DMS53 (cell line): ENCODE results near the gene ECM2.
"Not testable (repeated sequence)": the region's sequence is repeated elsewhere in the genome, so short reads cannot be mapped to it uniquely, and the experiment has no call there.

Experiments used
- DNase-seq: peaks from one replicate; lab custom pipeline; 2025; lab: John Stamatoyannopoulos, UW

The ECM2 gene

DNA sequence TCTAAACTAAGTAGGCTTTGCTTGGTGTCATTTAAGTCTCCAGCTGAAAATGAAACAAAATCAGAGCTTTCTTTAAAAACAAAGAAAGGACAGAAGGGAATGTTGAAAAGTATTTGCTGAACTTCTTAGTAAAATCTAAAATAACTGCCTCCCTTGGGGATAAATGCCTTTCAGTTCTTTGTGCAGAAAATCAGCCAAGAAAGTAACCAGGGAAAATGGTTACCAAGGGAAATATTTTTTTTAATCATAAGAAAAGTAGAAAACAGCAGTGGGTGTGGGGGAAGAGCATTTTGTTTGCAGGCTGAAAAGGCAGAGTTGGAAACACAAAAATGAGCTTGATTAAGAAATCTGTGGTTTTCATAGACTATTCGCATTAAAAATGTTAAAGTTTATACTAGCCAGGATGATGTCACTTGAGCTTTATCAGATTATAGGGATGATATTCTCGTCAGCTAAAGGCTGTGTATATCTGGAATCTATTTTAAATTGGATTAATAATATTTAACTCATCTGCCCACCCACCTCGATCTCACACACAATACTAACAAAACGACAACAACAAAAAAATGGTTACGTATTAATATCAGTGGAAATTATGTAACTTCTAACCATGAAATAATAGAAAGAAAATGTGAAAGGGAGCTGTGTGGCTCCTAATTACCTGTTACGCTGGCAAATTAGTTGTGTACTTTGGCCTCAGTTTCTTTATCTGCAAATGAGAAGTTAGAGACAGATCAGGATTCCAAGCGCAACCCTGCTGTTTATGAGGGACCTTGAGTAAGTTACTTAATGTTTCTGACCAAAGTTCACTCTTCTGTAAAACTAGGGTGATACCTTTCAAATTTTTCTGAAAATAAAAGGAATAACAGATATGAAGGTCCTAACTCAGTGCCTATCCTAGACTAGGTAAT, at the start of gene ECM2:
Gene ECM2 (minus strand): TSS at position 51 of the 911 bp plus-strand sequence. CDS start 13,124 bp downstream, outside the sequence.
- no peak for DNase-seq

GRCh38 chr9:92576175-92576574, 40.4 kb upstream of the ECM2 start:
- no peak for DNase-seq

DNA sequence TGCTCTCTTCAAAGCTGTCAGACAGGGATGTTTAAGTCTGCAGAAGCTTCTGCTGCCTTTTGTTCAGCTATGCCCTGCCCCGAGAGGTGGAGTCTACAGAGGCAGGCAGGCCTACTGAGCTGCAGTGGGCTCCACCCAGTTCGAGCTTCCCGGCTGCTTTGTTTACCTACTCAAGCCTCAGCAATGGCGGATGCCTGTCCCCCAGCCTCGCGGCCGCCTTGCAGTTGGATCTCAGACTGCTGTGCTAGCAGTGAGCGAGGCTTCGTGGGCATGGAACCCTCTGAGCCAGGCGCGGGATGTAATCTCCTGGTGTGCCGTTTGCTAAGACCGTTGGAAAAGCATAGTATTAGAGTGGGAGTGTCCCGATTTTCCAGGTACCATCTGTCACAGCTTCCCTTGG, 37.8 kb upstream of the ECM2 start:
- not testable (repeated sequence) for DNase-seq

GRCh38 chr9:92571871-92572270, 36.1 kb upstream of the ECM2 start:
- DNase-seq = not testable (repeated sequence)

DNA sequence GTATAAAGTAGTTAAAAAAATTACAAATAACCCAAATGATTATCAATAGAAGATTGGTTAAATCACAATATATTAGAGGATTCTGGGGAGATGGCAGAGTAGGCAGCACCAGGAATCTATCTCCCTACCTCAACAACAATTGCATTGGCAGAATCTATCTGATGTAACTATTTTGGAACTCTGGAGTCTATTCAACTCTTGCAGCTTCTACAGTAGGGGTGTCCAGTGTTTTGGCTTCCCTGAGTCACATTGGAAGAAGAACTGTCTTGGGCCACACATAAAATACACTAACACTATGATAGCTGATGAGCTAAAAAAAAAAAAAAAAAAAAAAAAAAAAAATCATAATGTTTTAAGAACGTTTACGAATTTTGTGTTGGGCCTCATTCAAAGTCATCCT, 29.2 kb upstream of the ECM2 start:
- DNase-seq = no peak

DNA sequence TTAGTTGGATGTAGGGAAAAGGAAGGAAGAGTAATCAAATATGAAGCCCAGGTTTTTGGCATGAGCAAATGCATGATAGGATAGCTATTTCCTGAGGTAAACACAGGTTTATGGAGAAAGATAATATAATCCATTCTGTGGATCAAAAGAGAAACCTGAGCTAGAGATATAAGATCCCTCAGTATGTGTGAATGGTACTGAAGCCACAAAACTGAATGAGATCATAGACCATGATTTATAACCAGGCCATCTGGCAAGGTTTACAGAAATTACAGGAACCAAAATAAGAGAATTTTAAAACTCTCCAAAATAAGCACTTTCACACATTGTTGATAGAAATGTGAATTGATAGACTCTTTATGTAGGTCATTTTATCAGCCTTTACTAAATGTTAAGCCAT, 28.7 kb upstream of the ECM2 start:
- no peak for DNase-seq

- DNase-seq = no peak
These were observed 27.6 kb upstream of the ECM2 start for GRCh38 chr9:92563116-92564100.

DNA sequence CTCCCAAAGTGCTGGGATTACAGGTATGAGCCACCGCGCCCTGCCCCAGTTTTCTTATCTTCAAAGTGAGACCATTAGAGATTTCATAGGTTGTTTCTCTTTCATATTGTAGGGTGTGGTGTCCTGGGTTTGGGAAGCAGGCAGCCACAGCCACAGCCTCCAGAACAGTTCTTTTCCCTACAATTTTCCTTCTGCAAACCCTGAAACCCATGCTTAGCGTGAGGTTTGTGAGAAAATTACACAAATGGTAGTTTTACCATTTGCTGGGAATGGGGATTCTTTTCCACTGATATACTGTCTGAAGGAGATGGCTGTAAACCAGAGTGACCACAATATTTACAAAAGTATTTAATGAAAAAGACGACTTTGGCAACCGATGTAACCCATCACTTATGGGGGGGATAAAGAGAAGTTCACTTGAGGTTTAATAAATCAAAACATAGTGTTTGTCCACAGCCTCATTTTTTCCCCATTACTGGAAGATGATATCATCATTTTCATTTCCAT, 26.7 kb upstream of the ECM2 start:
- no peak for DNase-seq

DNA sequence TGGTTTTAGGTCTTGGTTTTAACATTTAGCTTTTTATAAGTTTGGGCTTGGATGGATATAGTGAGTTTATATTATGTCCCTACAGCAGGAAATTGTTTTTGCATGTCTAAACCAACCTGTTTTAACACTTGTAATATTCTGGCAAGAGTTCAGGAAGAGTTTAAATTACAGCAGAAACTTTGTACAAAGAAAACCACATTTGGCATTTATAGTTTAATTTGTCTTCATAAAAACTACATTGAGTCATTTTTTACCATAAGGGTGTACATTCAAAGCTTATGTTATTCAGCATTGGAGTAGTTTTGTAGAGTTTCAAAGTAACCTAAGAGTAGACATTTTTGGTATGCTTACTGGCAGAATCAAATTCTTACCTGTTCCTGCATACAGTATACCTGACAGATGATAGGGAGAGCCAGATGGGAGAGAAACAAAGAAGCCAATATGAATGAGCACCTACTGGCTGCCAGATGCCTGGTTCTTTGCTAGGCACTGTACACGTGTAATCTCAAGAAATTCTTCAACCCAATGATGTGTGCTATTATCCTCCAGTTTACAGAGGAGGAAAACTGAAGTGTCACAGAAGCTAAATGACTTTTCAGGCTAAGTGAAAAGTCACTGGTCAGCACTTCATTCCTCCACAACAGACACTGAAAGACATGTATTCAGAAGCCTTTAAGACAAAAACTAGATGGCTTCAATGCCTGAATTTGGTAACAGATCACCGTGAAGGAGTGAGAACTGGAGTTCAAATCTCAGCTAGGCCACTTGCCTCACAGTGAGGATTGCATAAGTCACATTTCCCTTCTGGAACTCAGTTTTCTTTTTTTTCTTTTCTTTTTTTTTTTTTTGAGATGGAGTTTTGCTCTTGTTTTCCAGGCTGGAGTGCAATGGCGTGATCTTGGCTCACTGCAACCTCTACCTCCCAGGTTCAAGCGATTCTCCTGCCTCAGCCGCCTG, 25.9 kb upstream of the ECM2 start:
- no peak for DNase-seq

DNA sequence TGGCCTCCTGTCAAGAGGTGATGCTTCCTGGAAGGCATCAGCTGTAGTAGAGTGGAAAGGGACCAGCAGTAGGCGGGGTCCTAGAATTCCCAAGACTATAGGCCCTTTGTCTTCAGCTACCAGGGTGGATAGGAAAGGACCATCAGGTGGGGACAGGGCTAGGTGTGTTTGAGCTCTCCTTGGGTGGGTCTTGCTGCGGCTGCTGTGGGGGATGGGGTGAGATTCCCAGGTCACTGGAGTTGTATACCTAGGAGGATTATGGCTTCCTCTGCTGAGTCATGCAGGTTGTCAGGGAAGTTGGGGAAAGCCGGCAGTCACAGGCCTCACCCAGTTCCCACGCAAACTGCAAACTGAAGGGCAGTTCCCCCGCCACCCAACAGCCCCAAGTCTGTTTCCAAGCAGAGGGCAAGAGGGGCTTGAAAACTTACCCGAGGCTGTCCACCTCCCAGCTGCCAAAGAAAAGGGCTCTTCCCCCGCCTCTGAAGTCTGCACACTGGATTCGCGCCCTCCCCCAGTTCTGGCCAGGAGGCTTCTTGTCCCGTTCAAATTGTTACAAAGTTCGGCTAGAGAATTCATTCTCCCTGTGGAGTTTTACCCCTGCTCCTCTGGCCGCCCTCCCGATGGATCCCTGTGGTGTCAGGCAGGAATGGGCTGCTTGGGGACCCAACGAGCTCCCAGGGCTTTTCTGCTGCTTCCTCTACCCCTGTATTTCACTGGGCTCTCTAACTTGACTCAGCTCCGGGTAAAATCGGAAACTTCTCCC, 23.0 kb upstream of the ECM2 start:
- no peak for DNase-seq

DNA sequence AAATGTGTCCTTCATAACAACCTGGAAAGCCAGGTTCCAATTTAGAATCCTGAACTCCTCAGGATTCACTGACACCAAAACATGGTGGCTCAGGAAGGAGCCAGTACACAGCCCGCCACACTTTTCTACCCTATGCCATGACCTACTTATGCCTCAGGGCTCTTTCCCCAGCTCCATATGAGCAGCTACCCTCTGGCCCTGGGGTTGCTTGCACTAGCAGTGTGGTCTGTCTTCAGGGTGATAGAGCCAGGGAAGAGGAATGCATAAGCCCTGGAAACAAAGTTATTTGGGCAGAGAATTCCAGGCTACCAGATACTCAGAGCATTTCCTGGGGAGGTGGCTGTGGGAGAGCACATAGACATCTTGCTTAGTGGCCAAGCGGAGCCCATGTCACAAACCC, 15.0 kb upstream of the ECM2 start:
- DNase-seq = no peak

GRCh38 chr9:92547356-92547755, 11.6 kb upstream of the ECM2 start:
- DNase-seq = no peak

DNA sequence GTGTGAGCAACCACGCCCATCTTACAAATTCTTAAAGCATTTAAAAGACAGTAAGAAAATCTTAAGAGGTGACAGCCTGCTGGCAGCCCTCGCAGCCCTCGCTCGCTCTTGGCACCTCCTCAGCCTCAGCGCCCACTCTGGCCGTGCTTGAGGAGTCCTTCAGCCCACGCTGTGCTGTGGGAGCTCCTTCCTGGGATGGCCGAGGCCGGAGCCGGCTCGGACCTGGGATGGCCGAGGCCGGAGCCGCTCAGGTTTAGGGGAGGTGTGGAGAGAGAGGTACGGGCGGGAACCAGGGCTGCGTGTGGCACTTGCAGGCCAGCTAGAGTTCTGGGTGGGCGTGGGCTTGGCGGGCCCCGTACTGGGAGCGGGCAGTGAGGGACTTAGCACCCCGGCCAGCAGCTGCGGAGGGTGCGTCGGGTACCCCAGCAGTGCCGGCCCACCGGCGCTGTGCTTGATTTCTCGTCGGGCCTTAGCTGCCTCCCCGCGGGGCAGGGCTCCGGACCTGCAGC, 9.3 kb upstream of the ECM2 start:
- no peak for DNase-seq

- no peak for DNase-seq
These were observed 8.2 kb upstream of the ECM2 start for GRCh38 chr9:92543972-92544371.

DNA sequence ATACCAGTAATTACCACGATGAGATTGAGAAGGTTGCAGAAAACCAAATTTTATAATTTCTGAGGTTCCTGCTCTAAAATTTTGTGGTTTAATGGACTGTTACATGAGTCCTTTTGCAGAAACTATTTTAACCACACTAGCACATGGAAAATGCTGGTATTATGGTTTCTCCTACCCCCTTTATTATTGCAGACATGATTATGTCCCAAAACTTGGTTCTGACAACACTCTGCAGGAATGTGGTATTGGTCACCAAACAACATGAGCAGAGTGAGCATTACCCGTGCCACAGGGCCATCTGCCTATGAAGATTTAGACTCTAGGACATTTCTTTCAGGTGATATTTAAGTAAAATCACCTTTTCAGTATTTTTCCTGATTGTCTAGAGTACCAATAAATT, 2.8 kb upstream of the ECM2 start:
- DNase-seq = no peak

DNA sequence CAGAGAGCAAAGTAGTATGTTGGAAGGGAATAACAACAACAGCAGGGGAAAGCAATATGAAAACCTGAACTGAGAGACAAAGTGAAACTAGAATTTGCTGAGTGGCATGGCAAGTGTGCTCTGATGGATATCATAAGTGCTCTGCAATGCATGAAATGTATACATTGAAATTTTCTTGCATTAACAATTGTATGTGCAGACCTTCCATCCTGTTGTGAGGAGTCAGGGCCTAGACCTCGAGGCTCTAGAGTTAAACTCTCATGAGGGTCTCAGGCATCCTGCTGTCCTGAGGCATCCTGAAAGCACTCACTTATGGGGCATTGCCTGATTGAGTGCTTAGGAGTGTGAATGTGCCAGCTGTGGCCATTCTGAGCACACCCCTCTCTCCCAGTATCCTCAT, 1.1 kb downstream of the ECM2 start:
- DNase-seq = no peak

DNA sequence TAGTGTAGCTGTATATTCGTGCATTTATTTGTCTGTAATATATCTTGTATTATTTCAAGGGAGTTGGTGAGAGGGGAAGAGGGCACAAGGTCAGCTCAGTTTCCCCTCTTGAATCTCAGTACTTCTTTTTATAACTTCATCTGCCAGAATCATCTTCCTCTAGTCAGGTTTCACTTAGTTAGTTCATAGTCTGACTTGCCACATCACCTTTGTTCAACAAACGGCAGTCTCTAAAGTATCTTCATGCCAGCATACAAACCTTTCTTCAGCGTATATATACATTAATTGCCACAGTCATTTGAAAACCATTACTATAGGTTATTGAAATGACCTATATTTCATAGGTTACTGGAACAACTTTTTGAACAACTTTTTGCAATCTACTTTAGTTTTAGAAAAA, 1.6 kb downstream of the ECM2 start:
- no peak for DNase-seq

DNA sequence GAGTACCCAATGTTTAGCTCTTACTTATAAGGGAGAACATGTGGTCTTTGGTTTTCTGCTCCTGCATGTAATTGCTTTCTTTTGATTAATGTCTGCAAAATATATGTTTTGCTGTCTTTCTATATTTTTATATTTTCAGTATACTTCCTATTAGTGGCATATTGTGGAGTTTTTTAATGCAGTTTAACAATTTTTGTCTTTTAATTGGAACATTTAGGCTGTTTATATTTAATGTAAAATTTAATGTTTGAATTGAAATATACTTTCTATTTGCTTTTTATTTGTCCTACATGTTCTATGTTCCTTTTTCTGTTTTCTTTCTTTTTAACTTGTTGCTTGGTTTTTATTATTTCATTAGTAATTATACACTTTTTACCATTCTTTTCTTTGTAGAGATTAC, 4.9 kb downstream of the ECM2 start:
- no peak for DNase-seq

- no peak for DNase-seq
These were observed 6.7 kb downstream of the ECM2 start for GRCh38 chr9:92529124-92529523.

DNA sequence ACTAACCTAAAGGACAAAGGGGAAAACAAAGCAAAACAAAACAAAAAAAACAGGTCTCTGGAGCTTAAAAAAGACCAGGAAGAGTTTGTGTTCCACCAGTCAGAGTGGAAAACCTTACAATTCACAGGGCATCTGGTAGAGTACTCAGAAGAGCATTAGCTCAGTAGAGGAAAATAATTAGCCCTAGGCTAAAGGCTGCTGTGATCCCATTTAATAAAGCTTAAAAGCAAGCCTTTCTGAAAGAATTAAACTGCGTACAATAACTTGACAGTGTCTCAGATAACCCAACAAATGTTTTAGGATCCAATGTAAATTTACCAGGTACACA, 7.3 kb downstream of the ECM2 start:
- DNase-seq = no peak
